ENCODE results near the gene ZFPM1.
"Not testable (repeated sequence)": the region's sequence is repeated elsewhere in the genome, so short reads cannot be mapped to it uniquely, and the experiment has no call there.

DNA sequence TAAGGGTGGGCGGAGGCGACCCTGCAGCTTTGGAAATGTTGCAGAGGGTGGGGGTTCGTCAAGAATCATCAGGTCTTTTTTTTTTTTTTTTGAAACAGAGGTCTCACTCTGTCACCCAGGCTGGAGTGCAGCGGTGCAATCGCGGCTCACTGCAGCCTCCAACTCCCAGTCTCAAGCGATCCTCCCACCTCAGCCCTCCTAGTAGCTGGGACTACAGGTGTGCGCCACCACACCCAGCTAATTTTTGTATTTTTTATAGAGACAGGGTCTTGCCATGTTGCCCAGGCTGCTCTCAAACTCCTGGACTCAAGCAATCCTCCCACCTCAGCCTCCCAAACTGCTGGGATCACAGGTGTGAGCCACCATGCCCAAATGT lies 32.3 kb downstream of the ZFPM1 start:
- TF ChIP-seq EZH2phosphoT487 (IDR thresholded peaks at IDR 0.05; ENCODE audit: borderline replicate concordance, low read depth); CHD2 (IDR thresholded peaks at IDR 0.05; ENCODE audit: low read length, partially characterized antibody); EP300 (IDR thresholded peaks at IDR 0.05; ENCODE audit: borderline replicate concordance in 1 of 2, low read depth in 1 of 2, low read length in 1 of 2); POLR2AphosphoS5 (IDR thresholded peaks at IDR 0.05; ENCODE audit: low read depth, low read length); TAF1 (IDR thresholded peaks at IDR 0.05; ENCODE audit: borderline replicate concordance, low read depth, low read length); GATA2 (CRISPR knock-in tag; IDR thresholded peaks at IDR 0.05); ELF1 (IDR thresholded peaks at IDR 0.05); SMC3 (IDR thresholded peaks at IDR 0.05; ENCODE audit: low read depth, low read length): not testable (repeated sequence)
- TF ChIP-seq, protein P1, sequence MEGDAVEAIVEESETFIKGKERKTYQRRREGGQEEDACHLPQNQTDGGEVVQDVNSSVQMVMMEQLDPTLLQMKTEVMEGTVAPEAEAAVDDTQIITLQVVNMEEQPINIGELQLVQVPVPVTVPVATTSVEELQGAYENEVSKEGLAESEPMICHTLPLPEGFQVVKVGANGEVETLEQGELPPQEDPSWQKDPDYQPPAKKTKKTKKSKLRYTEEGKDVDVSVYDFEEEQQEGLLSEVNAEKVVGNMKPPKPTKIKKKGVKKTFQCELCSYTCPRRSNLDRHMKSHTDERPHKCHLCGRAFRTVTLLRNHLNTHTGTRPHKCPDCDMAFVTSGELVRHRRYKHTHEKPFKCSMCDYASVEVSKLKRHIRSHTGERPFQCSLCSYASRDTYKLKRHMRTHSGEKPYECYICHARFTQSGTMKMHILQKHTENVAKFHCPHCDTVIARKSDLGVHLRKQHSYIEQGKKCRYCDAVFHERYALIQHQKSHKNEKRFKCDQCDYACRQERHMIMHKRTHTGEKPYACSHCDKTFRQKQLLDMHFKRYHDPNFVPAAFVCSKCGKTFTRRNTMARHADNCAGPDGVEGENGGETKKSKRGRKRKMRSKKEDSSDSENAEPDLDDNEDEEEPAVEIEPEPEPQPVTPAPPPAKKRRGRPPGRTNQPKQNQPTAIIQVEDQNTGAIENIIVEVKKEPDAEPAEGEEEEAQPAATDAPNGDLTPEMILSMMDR (IDR thresholded peaks at IDR 0.05): not testable (repeated sequence)
- TF ChIP-seq, protein P2, sequence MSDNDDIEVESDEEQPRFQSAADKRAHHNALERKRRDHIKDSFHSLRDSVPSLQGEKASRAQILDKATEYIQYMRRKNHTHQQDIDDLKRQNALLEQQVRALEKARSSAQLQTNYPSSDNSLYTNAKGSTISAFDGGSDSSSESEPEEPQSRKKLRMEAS (IDR thresholded peaks at IDR 0.05; ENCODE audit: low read depth): not testable (repeated sequence)
- TF ChIP-seq, protein P3, sequence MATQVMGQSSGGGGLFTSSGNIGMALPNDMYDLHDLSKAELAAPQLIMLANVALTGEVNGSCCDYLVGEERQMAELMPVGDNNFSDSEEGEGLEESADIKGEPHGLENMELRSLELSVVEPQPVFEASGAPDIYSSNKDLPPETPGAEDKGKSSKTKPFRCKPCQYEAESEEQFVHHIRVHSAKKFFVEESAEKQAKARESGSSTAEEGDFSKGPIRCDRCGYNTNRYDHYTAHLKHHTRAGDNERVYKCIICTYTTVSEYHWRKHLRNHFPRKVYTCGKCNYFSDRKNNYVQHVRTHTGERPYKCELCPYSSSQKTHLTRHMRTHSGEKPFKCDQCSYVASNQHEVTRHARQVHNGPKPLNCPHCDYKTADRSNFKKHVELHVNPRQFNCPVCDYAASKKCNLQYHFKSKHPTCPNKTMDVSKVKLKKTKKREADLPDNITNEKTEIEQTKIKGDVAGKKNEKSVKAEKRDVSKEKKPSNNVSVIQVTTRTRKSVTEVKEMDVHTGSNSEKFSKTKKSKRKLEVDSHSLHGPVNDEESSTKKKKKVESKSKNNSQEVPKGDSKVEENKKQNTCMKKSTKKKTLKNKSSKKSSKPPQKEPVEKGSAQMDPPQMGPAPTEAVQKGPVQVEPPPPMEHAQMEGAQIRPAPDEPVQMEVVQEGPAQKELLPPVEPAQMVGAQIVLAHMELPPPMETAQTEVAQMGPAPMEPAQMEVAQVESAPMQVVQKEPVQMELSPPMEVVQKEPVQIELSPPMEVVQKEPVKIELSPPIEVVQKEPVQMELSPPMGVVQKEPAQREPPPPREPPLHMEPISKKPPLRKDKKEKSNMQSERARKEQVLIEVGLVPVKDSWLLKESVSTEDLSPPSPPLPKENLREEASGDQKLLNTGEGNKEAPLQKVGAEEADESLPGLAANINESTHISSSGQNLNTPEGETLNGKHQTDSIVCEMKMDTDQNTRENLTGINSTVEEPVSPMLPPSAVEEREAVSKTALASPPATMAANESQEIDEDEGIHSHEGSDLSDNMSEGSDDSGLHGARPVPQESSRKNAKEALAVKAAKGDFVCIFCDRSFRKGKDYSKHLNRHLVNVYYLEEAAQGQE (IDR thresholded peaks at IDR 0.05; ENCODE audit: low read depth, low read length): not testable (repeated sequence)

Measured in SK-N-SH (cell line).